Transverse colon (tissue), 4 donors: Measurements from ENCODE around the gene PPP1R2B. TPM values are rescaled to one million over a fixed set of nuclear protein-coding genes. Genes with fewer than 3 reads are reported as not detected.

Source experiments
- DNase-seq: peaks from one replicate; pipeline ENCODE4 v3.0.0-alpha.2; 2019
- H3K27ac ChIP-seq, 4 donors: fragments of 200-600 bp; sonication (generic); 2 replicates each; pipeline ENCODE4 v1.5.1; 2016 to 2018; ENCODE audit warnings: inconsistent platforms in 4 of 4
- H3K27me3 ChIP-seq: fragments of 200-600 bp; sonication (generic); 2 replicates; pipeline ENCODE4 v1.5.1; 2017; ENCODE audit warnings: inconsistent platforms
- H3K36me3 ChIP-seq, 4 donors: fragments of 200-600 bp; sonication (generic); 2 replicates each; pipeline ENCODE4 v1.5.1; 2017 to 2019; ENCODE audit warnings: inconsistent platforms in 4 of 4
- H3K4me1 ChIP-seq, 4 donors: fragments of 200-600 bp; sonication (generic); 2 replicates each; pipeline ENCODE4 v1.5.1; 2017 to 2020; ENCODE audit warnings: inconsistent platforms in 4 of 4
- H3K4me3 ChIP-seq, 4 donors: fragments of 200-600 bp; sonication (generic); 1 replicate in 1 of 4; 2 replicates in 3 of 4; pipeline versions ENCODE4 v1.5.1 to v1.6.1; 2017 to 2019; ENCODE audit warnings: inconsistent platforms in 4 of 4
- H3K9me3 ChIP-seq, 2 donors: fragments of 200-600 bp; sonication (generic); 2 replicates each; pipeline ENCODE4 v1.5.1; 2017 to 2019; ENCODE audit warnings: inconsistent platforms in 2 of 2
- CTCF ChIP-seq, 5 experiments: fragments of 200-600 bp in 3 of 5; fragments of 450-650 bp in 2 of 5; sonication (generic) in 3 of 5; IDR thresholded peaks; 1 replicate in 2 of 5; 2 replicates in 3 of 5; pipeline ENCODE4 v1.5.1; 2016 to 2017; ENCODE audit warnings: antibody characterized with exemption in 5 of 5, inconsistent platforms in 3 of 5, mild to moderate bottlenecking in 2 of 5, moderate library complexity in 1 of 5
- EP300 ChIP-seq: sonication (generic); formaldehyde crosslinking; IDR thresholded peaks from one replicate; pipeline ENCODE4 v1.6.1; 2017; ENCODE audit warnings: antibody characterized with exemption, low read depth
- POLR2A ChIP-seq: fragments of 450-650 bp; IDR thresholded peaks from one replicate; pipeline ENCODE4 v1.6.1; 2016; ENCODE audit warnings: antibody characterized with exemption, mild to moderate bottlenecking, moderate library complexity
- POLR2AphosphoS5 ChIP-seq, 3 donors: sonication (generic); formaldehyde crosslinking; IDR thresholded peaks; one replicate each; pipeline ENCODE4 v1.6.1; 2016; ENCODE audit warnings: antibody characterized with exemption in 3 of 3
- WGBS, 2 donors: methylation state at CpG; one replicate each; pipeline ENCODE4 v1.1.5; 2018; ENCODE audit warnings: low coverage in 1 of 2; 5-methylcytosine and 5-hydroxymethylcytosine counted together
- in situ Hi-C, 4 donors: fragments of 200-750 bp; cut with MboI; loops; one replicate each; pipeline versions ENCODE4 v1.15.0 to v1.15.1; 2017; ENCODE audit warnings: low sequenced_read_pairs in 3 of 4, low pct_ligation_motif_present in 1 of 4, low pct_unique_long_range_greater_than_20kb in 1 of 4
- intact Hi-C: fragments of 100-400 bp; cut with DNase I; formaldehyde crosslinking; loops from one replicate; pipeline ENCODE4 v1.15.1; 2023; ENCODE audit warnings: low total_unique reads
- total RNA-seq, 4 donors: library from RNA; depleted of rRNA; stranded (reverse); fragments of >200 nt; gene quantifications; one replicate each; pipeline ENCODE4 v1.1.0, GENCODE V29; 2016

Gene PPP1R2B
- total RNA-seq, 4 donors from 2014 or later = not detected

- peak; percentile 32 for DNase-seq
- H3K4me1 ChIP-seq = no peaks in the 10 kb centered on the region
- intact Hi-C loops (no loop called here), in situ Hi-C loops (no loop called here)
- no peak overlapping the region for H3K4me3 ChIP-seq
- H3K9me3 ChIP-seq = no peaks in the 10 kb centered on the region
- no peak for TF ChIP-seq POLR2A
- no peaks in the 10 kb centered on the region for H3K27me3 ChIP-seq
- H3K27ac ChIP-seq = peak overlapping the region in 1 of 4 donors; percentile 41
- 70 to 87% methylated on average over 4 to 6 of the region's 6 CpGs for WGBS, 2 donors
- no peaks in the 10 kb centered on the region for H3K36me3 ChIP-seq
These were observed 15.2 kb upstream of the PPP1R2B start for GRCh38 chr5:156834916-156835315.

GRCh38 chr5:156835905-156836304 lies 14.2 kb upstream of the PPP1R2B start:
- Histone ChIP-seq H3K27me3 (no peaks in the 10 kb centered on the region), H3K27ac (no peak overlapping the region), H3K4me3 (no peak overlapping the region), H3K36me3 (no peaks in the 10 kb centered on the region), H3K9me3 (no peaks in the 10 kb centered on the region), H3K4me1 (no peaks in the 10 kb centered on the region)
- intact Hi-C loops = no loop called here
- TF ChIP-seq CTCF (IDR thresholded peaks at IDR 0.05) (peak in 2 of 5 experiments; percentile 14 to 22), POLR2AphosphoS5 (IDR thresholded peaks at IDR 0.05) (no peak)
- no peak for DNase-seq
- in situ Hi-C loops = no loop called here
- WGBS, 2 donors = 71 to 77% methylated on average over 3 of the region's 3 CpGs

- no peaks in the 10 kb centered on the region for H3K4me1 ChIP-seq
- DNase-seq = no peak
- intact Hi-C loops (no loop called here), in situ Hi-C loops (no loop called here)
- TF ChIP-seq CTCF (IDR thresholded peaks at IDR 0.05) = no peak
- no peak for TF ChIP-seq POLR2AphosphoS5 (IDR thresholded peaks at IDR 0.05)
- no peak for TF ChIP-seq EP300
- TF ChIP-seq POLR2A = no peak
- no peak overlapping the region for H3K27ac ChIP-seq
- 33 to 75% methylated on average over 1 to 3 of the region's 3 CpGs for WGBS, 2 donors
- no peaks in the 10 kb centered on the region for H3K9me3 ChIP-seq
- no peak overlapping the region for H3K4me3 ChIP-seq
- no peaks in the 10 kb centered on the region for H3K27me3 ChIP-seq
- H3K36me3 ChIP-seq = no peaks in the 10 kb centered on the region
These were observed 13.2 kb upstream of the PPP1R2B start for GRCh38 chr5:156836846-156837245.

- DNase-seq = no peak
- Histone ChIP-seq H3K4me1 (no peaks in the 10 kb centered on the region), H3K27ac (no peak overlapping the region), H3K36me3 (no peaks in the 10 kb centered on the region), H3K27me3 (no peaks in the 10 kb centered on the region), H3K9me3 (no peaks in the 10 kb centered on the region), H3K4me3 (no peak overlapping the region)
- in situ Hi-C loops (no loop called here), intact Hi-C loops (no loop called here)
- no peak for TF ChIP-seq POLR2AphosphoS5 (IDR thresholded peaks at IDR 0.05)
- TF ChIP-seq CTCF (IDR thresholded peaks at IDR 0.05) = no peak
- TF ChIP-seq POLR2A = no peak
- no peak for TF ChIP-seq EP300
- WGBS, 2 donors = 81% methylated on average over 5 of the region's 5 CpGs; no CpG with 5 or more reads in 1 of the 2 donors
These were observed 11.1 kb upstream of the PPP1R2B start for GRCh38 chr5:156838961-156839360.

GRCh38 chr5:156841737-156842136 lies 8.4 kb upstream of the PPP1R2B start:
- in situ Hi-C loops (no loop called here), intact Hi-C loops (no loop called here)

More at GRCh38 chr5:156841737-156842136, 8.4 kb upstream of the PPP1R2B start:
- DNase-seq = no peak
- Histone ChIP-seq H3K27ac (no peak overlapping the region), H3K27me3 (no peaks in the 10 kb centered on the region), H3K9me3 (no peaks in the 10 kb centered on the region), H3K36me3 (no peaks in the 10 kb centered on the region), H3K4me3 (no peak overlapping the region), H3K4me1 (no peaks in the 10 kb centered on the region)
- no peak for TF ChIP-seq CTCF (IDR thresholded peaks at IDR 0.05)
- no peak for TF ChIP-seq POLR2AphosphoS5 (IDR thresholded peaks at IDR 0.05)
- no peak for TF ChIP-seq POLR2A
- TF ChIP-seq EP300 = no peak
